H1 (cell line): ENCODE measurements around the gene RTN4. TPM values are rescaled to one million over a fixed set of nuclear protein-coding genes. Genes with fewer than 3 reads are reported as not detected.

Experiments
- CTBP2 ChIP-seq: IDR thresholded peaks from 2 replicates; pipeline ENCODE4 v1.7.0; 2011; ENCODE audit warnings: borderline replicate concordance, mild to moderate bottlenecking, moderate library complexity, mixed read lengths, low read length; ENCODE audit not compliant: insufficient read depth, insufficient read length
- polyA plus RNA-seq, 7 experiments: library from polyadenylated mRNA; depleted of rRNA in 3 of 7; stranded (reverse) in 5 of 7; unstranded in 2 of 7; fragments of >200 nt in 5 of 7; fragments of 200-250 nt in 2 of 7; gene quantifications; 1 replicate in 5 of 7; 2 replicates in 1 of 7; 4 replicates in 1 of 7; pipeline versions ENCODE4 v1.2.1 to v1.2.3, GENCODE V29; 2011 to 2013; ENCODE audit warnings: missing spikeins in 2 of 7, mixed read lengths in 2 of 7
- total RNA-seq: library from RNA; stranded (reverse); fragmentation: NEBNext Ultra II Directional; extraction: Animal tissue kit (Norgen Biotek cat#: 25700); gene quantifications from 2 replicates; pipeline ENCODE4 v1.2.1, GENCODE V29; 2021

The RTN4 gene
- total and polyA plus RNA-seq, 2 of the 8 experiments (the other 6 are each of a cell fraction or from before 2014, with no cell fraction given): 179 to 242 TPM

GRCh38 chr2:54939446-54940118, 110.7 kb downstream of the RTN4 start (continued):
- no peak for TF ChIP-seq CTBP2
